Thyroid gland (tissue), 4 donors: Measurements from ENCODE around the gene TFPI. TPM values are rescaled to one million over a fixed set of nuclear protein-coding genes. Genes with fewer than 3 reads are reported as not detected.

Source experiments
- DNase-seq, 2 donors: peaks; one replicate each; pipeline ENCODE4 v3.0.0-alpha.2; 2019
- H3K27ac ChIP-seq, 3 donors: fragments of 200-600 bp; sonication (generic); 1 replicate in 2 of 3; 2 replicates in 1 of 3; pipeline ENCODE4 v1.5.1; 2016 to 2019; ENCODE audit warnings: mild to moderate bottlenecking in 1 of 3, moderate library complexity in 1 of 3
- H3K27me3 ChIP-seq: fragments of 200-600 bp; sonication (generic); one replicate; pipeline ENCODE4 v1.5.1; 2019
- H3K36me3 ChIP-seq, 2 donors: fragments of 200-600 bp; sonication (generic); one replicate each; pipeline ENCODE4 v1.5.1; 2016 to 2019
- H3K4me1 ChIP-seq, 2 donors: fragments of 200-600 bp; sonication (generic); one replicate each; pipeline ENCODE4 v1.5.1; 2017 to 2019
- H3K4me3 ChIP-seq, 3 donors: fragments of 200-600 bp; sonication (generic); replicated peaks in 1 of 3; 1 replicate in 2 of 3; 2 replicates in 1 of 3; pipeline ENCODE4 v1.5.1; 2016; ENCODE audit warnings: mild to moderate bottlenecking in 1 of 3
- H3K9me3 ChIP-seq: fragments of 200-600 bp; sonication (generic); one replicate; pipeline ENCODE4 v1.5.1; 2017
- CTCF ChIP-seq, 6 experiments: fragments of 200-600 bp in 3 of 6; fragments of 450-650 bp in 3 of 6; sonication (generic) in 3 of 6; IDR thresholded peaks; one replicate each; pipeline ENCODE4 v1.5.1; 2016 to 2019; ENCODE audit warnings: antibody characterized with exemption in 6 of 6, mild to moderate bottlenecking in 2 of 6, inconsistent platforms in 1 of 6, moderate library complexity in 1 of 6
- POLR2A ChIP-seq, 2 donors: fragments of 450-650 bp; IDR thresholded peaks; one replicate each; pipeline ENCODE4 v1.6.1; 2017; ENCODE audit warnings: antibody characterized with exemption in 2 of 2, mild to moderate bottlenecking in 2 of 2, moderate library complexity in 1 of 2
- WGBS, 2 donors: methylation state at CpG; one replicate each; pipeline ENCODE4 v1.1.5; 2017; 5-methylcytosine and 5-hydroxymethylcytosine counted together
- intact Hi-C: fragments of 100-400 bp; cut with DNase I; formaldehyde crosslinking; loops from one replicate; pipeline ENCODE4 v1.15.1; 2023
- total RNA-seq, 4 donors: library from RNA; depleted of rRNA; stranded (reverse); fragments of >200 nt; gene quantifications; one replicate each; pipeline ENCODE4 v1.2.3, GENCODE V29; 2016

The TFPI gene
- total RNA-seq, 4 donors from 2014 or later: 56.7 to 208 (median 144) TPM

- Histone ChIP-seq H3K36me3 (no peaks in the 10 kb centered on the region), H3K4me3 (no peak overlapping the region), H3K27ac (no peak overlapping the region), H3K9me3 (no peaks in the 10 kb centered on the region), H3K27me3 (no peaks in the 10 kb centered on the region), H3K4me1 (no peaks in the 10 kb centered on the region)
- intact Hi-C loops: no loop called here
- no peak for DNase-seq
- WGBS, 2 donors: 84 to 89% methylated on average over 2 of the region's 2 CpGs
- no peak for TF ChIP-seq CTCF (IDR thresholded peaks at IDR 0.05)
- TF ChIP-seq POLR2A (IDR thresholded peaks at IDR 0.05): no peak
Observed at GRCh38 chr2:187475499-187476248, 78.6 kb downstream of the TFPI start.

GRCh38 chr2:187470698-187471097 lies 83.5 kb downstream of the TFPI start:
- TF ChIP-seq POLR2A (IDR thresholded peaks at IDR 0.05) (no peak), CTCF (IDR thresholded peaks at IDR 0.05) (no peak)
- H3K36me3 ChIP-seq: no peaks in the 10 kb centered on the region

GRCh38 chr2:187469538-187469937 lies 84.7 kb downstream of the TFPI start:
- intact Hi-C loops: no loop called here
- H3K4me3 ChIP-seq: no peak overlapping the region
- no peaks in the 10 kb centered on the region for H3K4me1 ChIP-seq
- TF ChIP-seq POLR2A (IDR thresholded peaks at IDR 0.05) (no peak), CTCF (IDR thresholded peaks at IDR 0.05) (no peak)
- no peak overlapping the region for H3K27ac ChIP-seq
- H3K36me3 ChIP-seq: no peaks in the 10 kb centered on the region
- H3K27me3 ChIP-seq: no peaks in the 10 kb centered on the region
- DNase-seq: no peak
- no peaks in the 10 kb centered on the region for H3K9me3 ChIP-seq

More at GRCh38 chr2:187470698-187471097, 83.5 kb downstream of the TFPI start:
- Histone ChIP-seq H3K9me3 (no peaks in the 10 kb centered on the region), H3K4me1 (no peaks in the 10 kb centered on the region), H3K27ac (no peak overlapping the region), H3K4me3 (no peak overlapping the region), H3K27me3 (no peaks in the 10 kb centered on the region)
- 96 to 99% methylated on average over 2 of the region's 2 CpGs for WGBS, 2 donors
- intact Hi-C loops: no loop called here
- DNase-seq: no peak

- DNase-seq: no peak
- intact Hi-C loops: no loop called here
- TF ChIP-seq POLR2A (IDR thresholded peaks at IDR 0.05) (no peak), CTCF (IDR thresholded peaks at IDR 0.05) (no peak)
- Histone ChIP-seq H3K27ac (peak overlapping the region in 1 of 3 donors; percentile 21), H3K4me1 (no peaks in the 10 kb centered on the region), H3K9me3 (no peaks in the 10 kb centered on the region), H3K27me3 (no peaks in the 10 kb centered on the region), H3K36me3 (no peaks in the 10 kb centered on the region), H3K4me3 (no peak overlapping the region)
Observed at GRCh38 chr2:187468262-187468661, 86.0 kb downstream of the TFPI start.

GRCh38 chr2:187466129-187466792 lies 88.0 kb downstream of the TFPI start:
- H3K4me1 ChIP-seq: no peaks in the 10 kb centered on the region
- H3K27ac ChIP-seq: no peak overlapping the region
- no peak overlapping the region for H3K4me3 ChIP-seq
- H3K9me3 ChIP-seq: no peaks in the 10 kb centered on the region
- no peaks in the 10 kb centered on the region for H3K27me3 ChIP-seq
- TF ChIP-seq CTCF (IDR thresholded peaks at IDR 0.05) (no peak), POLR2A (IDR thresholded peaks at IDR 0.05) (no peak)
- intact Hi-C loops: no loop called here
- DNase-seq: no peak
- H3K36me3 ChIP-seq: no peaks in the 10 kb centered on the region
- 89 to 94% methylated on average over 2 of the region's 2 CpGs for WGBS, 2 donors
